Fibroblast of lung (primary cell): ENCODE data around the gene GNA12.

Experiments used
- CTCF ChIP-seq, 2 donors: IDR thresholded peaks in 1 of 2; conservative IDR thresholded peaks in 1 of 2; 1 replicate in 1 of 2; 2 replicates in 1 of 2; pipeline ENCODE4 v1.5.1; 2011 to 2012; ENCODE audit warnings: low read length in 2 of 2, control low read depth in 1 of 2, inconsistent platforms in 1 of 2, low read depth in 1 of 2, mild to moderate bottlenecking in 1 of 2
- EZH2 ChIP-seq: IDR thresholded peaks from 2 replicates; pipeline ENCODE4 v1.5.1; 2012; ENCODE audit warnings: low read length, control low read depth, mild to moderate bottlenecking; ENCODE audit errors: missing control alignments

- TF ChIP-seq CTCF (conservative IDR thresholded peaks at IDR 0.05 in 1 of 2, IDR thresholded peaks at IDR 0.05 in 1 of 2; ENCODE audit: low read depth in 1 of 2, low read length in 2 of 2), result no peak
- TF ChIP-seq EZH2, result no peak
These were observed 109.9 kb downstream of the GNA12 start for GRCh38 chr7:2734084-2734686.
